Loucy (cell line): ENCODE measurements around the gene XRCC5.

Source experiments
- H2AFZ ChIP-seq: fragments of 200-600 bp; sonication (generic); 2 replicates; pipeline ENCODE4 v1.6.0; 2016; ENCODE audit warnings: antibody characterized with exemption, mild to moderate bottlenecking, low read length, moderate library complexity
- H3F3A ChIP-seq: fragments of 200-600 bp; 2 replicates; pipeline ENCODE4 v1.6.0; 2016; ENCODE audit warnings: antibody characterized with exemption, low read depth, mild to moderate bottlenecking
- H3K27me3 ChIP-seq: fragments of 200-600 bp; sonication (generic); 2 replicates; pipeline ENCODE4 v1.6.1; 2014; ENCODE audit warnings: low read length, mild to moderate bottlenecking; ENCODE audit not compliant: insufficient read depth, poor library complexity, severe bottlenecking
- H3K36me3 ChIP-seq: fragments of 200-600 bp; sonication (generic); 2 replicates; pipeline ENCODE4 v1.6.1; 2016; ENCODE audit warnings: low read length; ENCODE audit not compliant: insufficient read depth
- H3K4me1 ChIP-seq: fragments of 200-600 bp; sonication (generic); 2 replicates; pipeline ENCODE4 v1.5.1; 2014; ENCODE audit warnings: low read length, mild to moderate bottlenecking; ENCODE audit not compliant: insufficient read depth, poor library complexity, severe bottlenecking
- H3K4me2 ChIP-seq: fragments of 200-600 bp; sonication (generic); 2 replicates; pipeline ENCODE4 v1.6.0; 2014; ENCODE audit warnings: antibody characterized with exemption, low read length, low read depth, mild to moderate bottlenecking; ENCODE audit not compliant: poor library complexity, severe bottlenecking
- H3K4me3 ChIP-seq: fragments of 200-600 bp; sonication (generic); 2 replicates; pipeline ENCODE4 v1.5.1; 2014; ENCODE audit warnings: low read length, mild to moderate bottlenecking, mixed read lengths; ENCODE audit not compliant: poor library complexity, severe bottlenecking
- H3K79me2 ChIP-seq: fragments of 200-600 bp; sonication (generic); 2 replicates; pipeline ENCODE4 v1.6.1; 2014; ENCODE audit warnings: low read length; ENCODE audit not compliant: insufficient read depth
- H3K9ac ChIP-seq: fragments of 200-600 bp; sonication (generic); 2 replicates; pipeline ENCODE4 v1.6.0; 2014; ENCODE audit warnings: mild to moderate bottlenecking, low read depth, low read length, moderate library complexity; ENCODE audit not compliant: poor library complexity, severe bottlenecking
- H3K9me2 ChIP-seq: fragments of 200-600 bp; sonication (generic); replicated peaks from 2 replicates; pipeline ENCODE4 v1.6.1; 2016; ENCODE audit warnings: low read depth, low read length, mixed read lengths
- H3K9me3 ChIP-seq: fragments of 200-600 bp; sonication (generic); 2 replicates; pipeline ENCODE4 v1.6.1; 2014; ENCODE audit warnings: mild to moderate bottlenecking, antibody characterized with exemption, low read length, low read depth; ENCODE audit not compliant: insufficient read depth
- H4K20me1 ChIP-seq: fragments of 200-600 bp; sonication (generic); 2 replicates; pipeline ENCODE4 v1.6.0; 2014; ENCODE audit warnings: antibody characterized with exemption, low read length, mild to moderate bottlenecking; ENCODE audit not compliant: insufficient read depth, poor library complexity, severe bottlenecking
- CTCF ChIP-seq: fragments of 200-600 bp; sonication (generic); conservative IDR thresholded peaks from 2 replicates; pipeline ENCODE4 v1.5.1; 2014; ENCODE audit warnings: mild to moderate bottlenecking, antibody characterized with exemption, low read length
- EZH2phosphoT487 ChIP-seq: fragments of 200-600 bp; IDR thresholded peaks from 2 replicates; pipeline ENCODE4 v1.6.1; 2018; ENCODE audit warnings: antibody characterized with exemption, mild to moderate bottlenecking, moderate library complexity, borderline replicate concordance

XRCC5 gene

GRCh38 chr2:216231867-216232266, 122.7 kb downstream of the XRCC5 start:
- H2AFZ ChIP-seq = no peak overlapping the region
- no peaks in the 10 kb centered on the region for H3K9me2 ChIP-seq
- H4K20me1 ChIP-seq = no peaks in the 10 kb centered on the region
- H3K9me3 ChIP-seq = peaks cover 28% of the 10 kb centered on the region; the same call in 1 of the 2 replicates
- no peak for TF ChIP-seq EZH2phosphoT487
- no peak for TF ChIP-seq CTCF
- no peak overlapping the region for H3K9ac ChIP-seq
- H3K4me3 ChIP-seq = no peak overlapping the region
- H3K4me2 ChIP-seq = no peak overlapping the region
- no peaks in the 10 kb centered on the region; the same call in 1 of the 2 replicates for H3K36me3 ChIP-seq
- H3F3A ChIP-seq = no peaks in the 10 kb centered on the region
- no peaks in the 10 kb centered on the region for H3K4me1 ChIP-seq
- no peaks in the 10 kb centered on the region for H3K27me3 ChIP-seq
- no peaks in the 10 kb centered on the region for H3K79me2 ChIP-seq

- H3F3A ChIP-seq = no peaks in the 10 kb centered on the region
- H4K20me1 ChIP-seq = no peaks in the 10 kb centered on the region
- H3K9ac ChIP-seq = no peak overlapping the region
- H3K4me3 ChIP-seq = no peak overlapping the region
- H3K4me1 ChIP-seq = no peaks in the 10 kb centered on the region
- H3K79me2 ChIP-seq = no peaks in the 10 kb centered on the region
- no peak overlapping the region for H2AFZ ChIP-seq
- H3K36me3 ChIP-seq = no peaks in the 10 kb centered on the region; the same call in 1 of the 2 replicates
- H3K4me2 ChIP-seq = no peak overlapping the region
- H3K27me3 ChIP-seq = no peaks in the 10 kb centered on the region
- H3K9me3 ChIP-seq = peaks cover 28% of the 10 kb centered on the region; the same call in 1 of the 2 replicates
- TF ChIP-seq EZH2phosphoT487 (no peak), CTCF (no peak)
- H3K9me2 ChIP-seq = no peaks in the 10 kb centered on the region
Observed at GRCh38 chr2:216232721-216233120, 123.6 kb downstream of the XRCC5 start.

GRCh38 chr2:216233281-216233995, 124.3 kb downstream of the XRCC5 start:
- Histone ChIP-seq H3K9me2 (no peaks in the 10 kb centered on the region), H3K9ac (no peak overlapping the region), H3K4me3 (no peak overlapping the region), H2AFZ (no peak overlapping the region), H3K4me2 (no peak overlapping the region), H3K79me2 (no peaks in the 10 kb centered on the region), H3F3A (no peaks in the 10 kb centered on the region), H3K9me3 (peaks cover 28% of the 10 kb centered on the region; the same call in 1 of the 2 replicates), H3K27me3 (no peaks in the 10 kb centered on the region), H4K20me1 (no peaks in the 10 kb centered on the region), H3K36me3 (no peaks in the 10 kb centered on the region; the same call in 1 of the 2 replicates), H3K4me1 (peaks cover 6% of the 10 kb centered on the region)
- no peak for TF ChIP-seq EZH2phosphoT487
- TF ChIP-seq CTCF = no peak
